GM19240 (cell line): ENCODE data around the gene EXOC4.
A peak's percentile ranks its signal among the peaks of the same experiment; 100 is the strongest.

ENCODE experiments used
- DNase-seq: peaks from one replicate; pipeline ENCODE4 v3.0.0; 2011; ENCODE audit warnings: low spot score; ENCODE audit not compliant: insufficient read length

The EXOC4 gene

GRCh38 chr7:133821171-133821570 lies 568.3 kb downstream of the EXOC4 start:
- no peak for DNase-seq

GRCh38 chr7:133822001-133822641 lies 569.2 kb downstream of the EXOC4 start:
- no peak for DNase-seq

GRCh38 chr7:133822868-133823552 lies 570.1 kb downstream of the EXOC4 start:
- no peak for DNase-seq

GRCh38 chr7:133824132-133824531 lies 571.3 kb downstream of the EXOC4 start:
- no peak for DNase-seq

GRCh38 chr7:133827707-133828623 lies 575.1 kb downstream of the EXOC4 start:
- DNase-seq, result no peak

- no peak for DNase-seq
Observed at GRCh38 chr7:133828906-133829305, 576.0 kb downstream of the EXOC4 start.

- no peak for DNase-seq
Observed at GRCh38 chr7:133829336-133829897, 576.5 kb downstream of the EXOC4 start.

- no peak for DNase-seq
Observed at GRCh38 chr7:133830081-133830480, 577.2 kb downstream of the EXOC4 start.

GRCh38 chr7:133836666-133837065 lies 583.8 kb downstream of the EXOC4 start:
- no peak for DNase-seq

- no peak for DNase-seq
Observed at GRCh38 chr7:133837224-133837623, 584.3 kb downstream of the EXOC4 start.

GRCh38 chr7:133839121-133839520 lies 586.2 kb downstream of the EXOC4 start:
- DNase-seq, result no peak

- DNase-seq, result no peak
Observed at GRCh38 chr7:133843341-133843740, 590.5 kb downstream of the EXOC4 start.

GRCh38 chr7:133845005-133845404 lies 592.1 kb downstream of the EXOC4 start:
- DNase-seq, result no peak

GRCh38 chr7:133846203-133846945 lies 593.5 kb downstream of the EXOC4 start:
- DNase-seq, result no peak

GRCh38 chr7:133850497-133851280 lies 597.8 kb downstream of the EXOC4 start:
- DNase-seq, result no peak

- DNase-seq, result no peak
Observed at GRCh38 chr7:133851411-133851810, 598.5 kb downstream of the EXOC4 start.

GRCh38 chr7:133853706-133854276 lies 600.9 kb downstream of the EXOC4 start:
- peak; percentile 8 for DNase-seq

GRCh38 chr7:133854739-133855138 lies 601.9 kb downstream of the EXOC4 start:
- DNase-seq, result no peak

GRCh38 chr7:133857376-133858119 lies 604.7 kb downstream of the EXOC4 start:
- DNase-seq, result no peak
